Measurements from ENCODE around the gene VPS8.
"Not testable (repeated sequence)": the region's sequence is repeated elsewhere in the genome, so short reads cannot be mapped to it uniquely, and the experiment has no call there.

Gene VPS8

DNA sequence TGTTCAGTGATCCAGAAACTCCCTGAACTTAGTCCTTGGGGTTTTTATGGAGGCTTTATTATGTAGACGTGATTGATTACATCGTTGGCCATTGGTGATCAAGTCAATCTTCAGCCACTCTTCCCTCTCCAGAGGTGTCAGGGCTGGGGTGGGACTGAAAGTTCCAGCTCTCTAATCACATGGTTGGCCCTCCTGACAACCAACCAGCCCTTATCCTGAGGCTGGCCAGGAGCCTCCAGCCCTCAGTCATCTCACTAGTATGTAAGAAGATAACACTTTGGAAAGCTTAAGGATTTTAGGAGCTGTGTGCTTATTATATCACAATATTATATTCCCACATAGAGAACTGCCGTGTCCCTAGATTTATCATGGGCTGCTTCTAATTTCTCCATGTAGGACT lies 142.3 kb downstream of the VPS8 start:
- DNase-seq (ENCODE audit: extremely low read depth, low read depth): no peak
- TF ChIP-seq CTCF (IDR thresholded peaks at IDR 0.05; ENCODE audit: low read depth, low read length): no peak

GRCh38 chr3:184954851-184955250 lies 142.9 kb downstream of the VPS8 start:
- DNase-seq (ENCODE audit: extremely low read depth, low read depth): not testable (repeated sequence)

DNA sequence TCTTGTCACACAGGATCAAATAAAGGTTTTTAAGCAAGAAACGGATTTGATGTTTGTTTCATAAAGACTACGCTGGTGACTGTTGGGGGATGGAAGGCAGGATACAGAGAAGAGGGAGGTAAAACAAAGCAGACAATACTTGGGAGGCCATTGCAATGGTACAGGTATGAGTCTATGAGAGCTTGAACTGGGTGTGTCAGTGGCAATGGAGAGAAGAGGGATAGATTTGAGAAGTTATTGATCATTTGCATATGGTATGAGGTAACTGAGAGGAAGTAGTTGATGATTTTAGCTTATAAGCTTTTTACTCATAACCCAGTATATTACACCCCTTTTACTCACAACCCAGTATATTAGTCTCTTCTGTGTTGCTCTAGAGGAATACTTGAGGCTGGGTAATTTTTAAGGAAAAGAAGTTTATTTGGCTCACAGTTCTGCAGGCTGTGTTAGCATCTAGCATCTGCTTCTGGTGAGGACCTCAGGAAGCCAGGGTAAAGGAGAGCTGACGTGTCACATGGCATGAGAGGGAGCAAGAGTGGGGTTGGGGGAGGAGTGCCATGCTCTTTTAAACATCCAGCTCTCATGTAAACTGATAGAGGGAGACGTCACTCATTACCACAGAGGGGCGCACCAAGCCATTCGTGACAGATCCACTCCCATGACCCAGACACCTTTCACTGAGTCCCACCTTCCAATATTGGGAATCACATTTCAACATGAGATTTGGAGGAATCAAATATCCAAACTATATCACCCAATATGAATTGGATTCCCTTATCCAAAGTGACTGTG lies 153.9 kb downstream of the VPS8 start:
- DNase-seq (ENCODE audit: extremely low read depth, low read depth): no peak
- TF ChIP-seq CTCF (IDR thresholded peaks at IDR 0.05; ENCODE audit: low read depth, low read length): no peak

DNA sequence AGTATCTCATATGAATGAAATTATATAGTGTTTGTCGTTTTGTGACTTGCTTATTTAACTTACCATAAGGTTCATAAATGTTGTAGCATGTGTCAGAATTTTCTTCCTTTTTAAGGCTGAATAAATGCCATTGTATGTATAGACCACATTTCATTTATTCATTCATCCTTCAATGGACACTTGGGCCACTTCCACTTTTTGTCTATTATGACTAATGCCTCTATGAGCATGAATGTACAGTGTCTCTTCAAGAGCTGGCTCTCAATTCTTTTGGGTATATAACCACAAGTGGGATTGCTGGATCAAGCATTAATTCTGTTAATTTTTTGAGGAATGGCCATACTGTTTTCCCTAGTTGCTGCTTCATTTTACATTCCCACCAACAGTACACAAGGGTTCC lies 156.1 kb downstream of the VPS8 start:
- TF ChIP-seq CTCF (IDR thresholded peaks at IDR 0.05; ENCODE audit: low read depth, low read length): no peak

DNA sequence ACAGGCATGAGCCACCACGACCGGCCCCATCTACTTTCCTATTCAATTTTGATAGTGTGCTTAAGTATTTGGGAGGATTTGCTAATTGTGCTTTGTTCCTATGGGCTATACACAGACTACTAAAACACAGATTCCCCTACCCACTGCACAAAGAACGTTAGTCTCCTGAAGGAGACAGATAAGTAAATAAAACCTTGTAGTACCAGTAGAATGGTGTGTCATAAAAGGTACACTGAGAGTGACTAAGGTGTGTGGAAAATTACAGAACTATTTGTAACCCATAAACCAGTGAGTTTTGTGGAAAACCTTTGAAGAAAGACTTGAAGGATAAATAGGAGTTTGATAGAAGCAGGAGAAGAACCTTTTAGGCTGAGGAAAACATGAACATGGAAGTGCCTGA lies 158.2 kb downstream of the VPS8 start:
- no peak for TF ChIP-seq CTCF (IDR thresholded peaks at IDR 0.05; ENCODE audit: low read depth, low read length)

More for the DNA sequence above, 156.1 kb downstream of the VPS8 start:
- DNase-seq (ENCODE audit: extremely low read depth, low read depth): no peak

GRCh38 chr3:184977796-184978195 lies 165.8 kb downstream of the VPS8 start:
- DNase-seq (ENCODE audit: extremely low read depth, low read depth): no peak
- TF ChIP-seq CTCF (IDR thresholded peaks at IDR 0.05; ENCODE audit: low read depth, low read length): no peak

More for the DNA sequence above, 158.2 kb downstream of the VPS8 start:
- DNase-seq (ENCODE audit: extremely low read depth, low read depth): no peak

- no peak for TF ChIP-seq CTCF (IDR thresholded peaks at IDR 0.05; ENCODE audit: low read depth, low read length)
- no peak for DNase-seq (ENCODE audit: extremely low read depth, low read depth)
These were observed 169.1 kb downstream of the VPS8 start for GRCh38 chr3:184981071-184981470.

GRCh38 chr3:184982076-184982475 lies 170.1 kb downstream of the VPS8 start:
- no peak for DNase-seq (ENCODE audit: extremely low read depth, low read depth)
- TF ChIP-seq CTCF (IDR thresholded peaks at IDR 0.05; ENCODE audit: low read depth, low read length): no peak
